ENCODE data around the gene CD4.

The CD4 gene

GRCh38 chr12:6823182-6824084, 34.1 kb downstream of the CD4 start:
- no peak overlapping the region for H3K4me3 ChIP-seq (ENCODE audit: low read depth, low read length)
- H3K9ac ChIP-seq: no peak overlapping the region
- peaks cover 16% of the 10 kb centered on the region for H3K4me1 ChIP-seq
- no peak overlapping the region for H2AFZ ChIP-seq
- H3K9me3 ChIP-seq (ENCODE audit: control insufficient read depth, low read length): no peaks in the 10 kb centered on the region
- no peak overlapping the region for H3K4me2 ChIP-seq (ENCODE audit: low read length)
- no peaks in the 10 kb centered on the region for H3K79me2 ChIP-seq
- no peaks in the 10 kb centered on the region for H3K27me3 ChIP-seq (ENCODE audit: control insufficient read depth, insufficient read depth, low read length)
- no peaks in the 10 kb centered on the region for H3K36me3 ChIP-seq (ENCODE audit: control insufficient read depth, insufficient read depth, low read length)
- no peak overlapping the region for H3K27ac ChIP-seq
- no peak for TF ChIP-seq CTCF (IDR thresholded peaks at IDR 0.05)

GRCh38 chr12:6824085-6824775, 34.9 kb downstream of the CD4 start:
- TF ChIP-seq CTCF (IDR thresholded peaks at IDR 0.05): no peak
- no peaks in the 10 kb centered on the region for H3K36me3 ChIP-seq (ENCODE audit: control insufficient read depth, insufficient read depth, low read length)
- no peak overlapping the region for H3K9ac ChIP-seq
- H3K9me3 ChIP-seq (ENCODE audit: control insufficient read depth, low read length): no peaks in the 10 kb centered on the region
- H3K4me1 ChIP-seq: peaks cover 16% of the 10 kb centered on the region
- H3K4me3 ChIP-seq (ENCODE audit: low read depth, low read length): no peak overlapping the region
- H3K27me3 ChIP-seq (ENCODE audit: control insufficient read depth, insufficient read depth, low read length): no peaks in the 10 kb centered on the region
- no peak overlapping the region for H3K4me2 ChIP-seq (ENCODE audit: low read length)
- no peaks in the 10 kb centered on the region for H3K79me2 ChIP-seq
- no peak overlapping the region for H3K27ac ChIP-seq
- H2AFZ ChIP-seq: no peak overlapping the region

DNA sequence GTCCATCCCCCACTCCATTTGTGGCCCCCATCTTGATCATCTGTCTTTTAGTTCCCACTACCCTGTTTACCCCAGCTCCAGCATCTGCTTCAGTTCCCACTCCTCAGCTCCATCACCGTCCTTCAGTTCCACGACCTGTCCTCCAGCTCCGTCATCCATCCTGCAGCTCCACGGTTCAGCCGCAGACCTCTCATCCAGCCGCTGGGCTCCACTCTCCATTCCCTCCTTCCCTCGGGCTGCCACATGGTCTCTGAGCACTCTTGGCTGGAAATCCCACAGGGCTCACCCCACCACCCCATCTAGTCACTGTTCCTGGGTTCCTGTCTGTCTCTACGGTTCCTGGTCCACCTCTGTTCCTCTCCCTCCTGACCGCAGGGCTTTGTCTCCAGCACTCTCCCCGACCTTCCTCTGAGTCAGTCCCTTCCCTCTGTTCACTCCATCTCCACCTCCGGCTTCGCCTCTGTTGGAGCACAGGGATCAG, 35.6 kb downstream of the CD4 start:
- Histone ChIP-seq H3K27me3 (ENCODE audit: control insufficient read depth, insufficient read depth, low read length) (no peaks in the 10 kb centered on the region), H3K36me3 (ENCODE audit: control insufficient read depth, insufficient read depth, low read length) (no peaks in the 10 kb centered on the region), H3K79me2 (no peaks in the 10 kb centered on the region), H3K4me3 (ENCODE audit: low read depth, low read length) (no peak overlapping the region), H3K27ac (no peak overlapping the region), H2AFZ (no peak overlapping the region), H3K4me2 (ENCODE audit: low read length) (no peak overlapping the region), H3K4me1 (peaks cover 19% of the 10 kb centered on the region), H3K9ac (no peak overlapping the region), H3K9me3 (ENCODE audit: control insufficient read depth, low read length) (no peaks in the 10 kb centered on the region)
- no peak for TF ChIP-seq CTCF (IDR thresholded peaks at IDR 0.05)

DNA sequence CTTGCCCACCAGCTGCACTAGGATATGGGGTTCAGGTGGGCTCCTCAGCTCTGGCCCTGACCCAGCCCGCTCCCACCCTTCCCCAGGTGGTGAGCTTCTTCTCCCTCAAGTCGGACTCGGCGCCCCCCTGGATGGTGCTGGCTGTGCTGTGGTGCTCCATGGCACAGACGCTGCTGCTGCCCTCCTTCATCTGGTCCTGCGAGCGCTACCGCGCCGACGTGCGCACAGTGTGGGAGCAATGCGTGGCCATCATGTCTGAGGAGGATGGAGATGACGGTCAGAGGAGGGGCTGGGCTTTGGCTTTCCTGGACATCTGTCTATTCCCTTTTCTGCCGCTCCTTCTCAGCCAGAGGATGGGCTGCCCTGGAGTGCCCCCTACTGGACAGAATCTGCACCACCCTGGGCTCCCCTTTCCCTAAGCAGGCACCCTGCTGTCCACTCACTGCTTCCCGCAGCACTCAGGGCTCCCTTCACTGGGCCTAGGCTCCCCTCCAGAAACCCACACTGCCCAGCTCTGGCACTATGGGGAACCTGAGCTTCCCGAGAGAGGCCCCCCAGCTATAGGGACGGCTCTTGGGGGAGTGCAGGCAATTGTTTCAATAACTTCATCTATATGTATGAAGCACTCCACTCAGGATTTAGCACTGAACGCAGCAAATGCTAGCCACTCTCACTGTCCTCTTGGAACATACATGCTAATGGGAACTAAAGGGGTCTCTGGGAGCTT, 36.2 kb downstream of the CD4 start:
- Histone ChIP-seq H3K4me2 (ENCODE audit: low read length) (no peak overlapping the region), H3K9ac (no peak overlapping the region), H3K4me1 (peaks cover 19% of the 10 kb centered on the region), H3K4me3 (ENCODE audit: low read depth, low read length) (no peak overlapping the region), H3K9me3 (ENCODE audit: control insufficient read depth, low read length) (no peaks in the 10 kb centered on the region), H3K27me3 (ENCODE audit: control insufficient read depth, insufficient read depth, low read length) (no peaks in the 10 kb centered on the region), H3K27ac (no peak overlapping the region), H2AFZ (peak overlapping the region; percentile 48), H3K36me3 (ENCODE audit: control insufficient read depth, insufficient read depth, low read length) (no peaks in the 10 kb centered on the region), H3K79me2 (no peaks in the 10 kb centered on the region)
- TF ChIP-seq CTCF (IDR thresholded peaks at IDR 0.05): peak; percentile 92

Data from parathyroid adenoma (tissue), 2 donors.